ENCODE measurements around the gene NDUFA7.
"Not testable (repeated sequence)": the region's sequence is repeated elsewhere in the genome, so short reads cannot be mapped to it uniquely, and the experiment has no call there.

Gene NDUFA7

GRCh38 chr19:8357007-8357521, 35.9 kb upstream of the NDUFA7 start:
- H3K27me3 ChIP-seq (ENCODE audit: control insufficient read depth, insufficient read depth, low read length), result peaks cover 5% of the 10 kb centered on the region; the same call in 1 of the 2 replicates
- no peak overlapping the region for H3K9ac ChIP-seq (ENCODE audit: low read length)
- H3K4me1 ChIP-seq (ENCODE audit: control insufficient read depth, insufficient read depth, low read length), result peaks cover 5% of the 10 kb centered on the region
- H3K9me3 ChIP-seq (ENCODE audit: control insufficient read depth, insufficient read depth, low read depth, low read length), result peaks cover 3% of the 10 kb centered on the region; the same call in 1 of the 2 replicates
- no peak overlapping the region for H3K4me3 ChIP-seq (ENCODE audit: low read depth, low read length)
- H3K36me3 ChIP-seq (ENCODE audit: control insufficient read depth, insufficient read depth, low read length), result no peaks in the 10 kb centered on the region
- H3K27ac ChIP-seq (ENCODE audit: low read depth, low read length), result no peak overlapping the region

GRCh38 chr19:8355631-8356402, 34.6 kb upstream of the NDUFA7 start:
- no peak overlapping the region for H3K4me3 ChIP-seq (ENCODE audit: low read depth, low read length)

GRCh38 chr19:8352845-8353244, 31.7 kb upstream of the NDUFA7 start:
- not testable (repeated sequence) for H3K36me3 ChIP-seq (ENCODE audit: control insufficient read depth, insufficient read depth, low read length); H3K27ac ChIP-seq (ENCODE audit: low read depth, low read length); H3K4me3 ChIP-seq (ENCODE audit: low read depth, low read length)

More at GRCh38 chr19:8355631-8356402, 34.6 kb upstream of the NDUFA7 start:
- H3K27ac ChIP-seq (ENCODE audit: low read depth, low read length), result no peak overlapping the region
- H3K4me1 ChIP-seq (ENCODE audit: control insufficient read depth, insufficient read depth, low read length), result peaks cover 7% of the 10 kb centered on the region
- H3K9me3 ChIP-seq (ENCODE audit: control insufficient read depth, insufficient read depth, low read depth, low read length), result peaks cover 3% of the 10 kb centered on the region; the same call in 1 of the 2 replicates
- H3K27me3 ChIP-seq (ENCODE audit: control insufficient read depth, insufficient read depth, low read length), result peaks cover 3% of the 10 kb centered on the region; the same call in 1 of the 2 replicates
- H3K9ac ChIP-seq (ENCODE audit: low read length), result no peak overlapping the region
- H3K36me3 ChIP-seq (ENCODE audit: control insufficient read depth, insufficient read depth, low read length), result no peaks in the 10 kb centered on the region

GRCh38 chr19:8352134-8352827, 31.1 kb upstream of the NDUFA7 start:
- Histone ChIP-seq H3K27ac (ENCODE audit: low read depth, low read length) (no peak overlapping the region; the same call in 1 of the 2 replicates), H3K4me1 (ENCODE audit: control insufficient read depth, insufficient read depth, low read length) (peaks cover 7% of the 10 kb centered on the region), H3K9ac (ENCODE audit: low read length) (no peak overlapping the region), H3K4me3 (ENCODE audit: low read depth, low read length) (peak overlapping the region; percentile 37), H3K9me3 (ENCODE audit: control insufficient read depth, insufficient read depth, low read depth, low read length) (peaks cover 3% of the 10 kb centered on the region; the same call in 1 of the 2 replicates), H3K36me3 (ENCODE audit: control insufficient read depth, insufficient read depth, low read length) (no peaks in the 10 kb centered on the region), H3K27me3 (ENCODE audit: control insufficient read depth, insufficient read depth, low read length) (peaks cover 3% of the 10 kb centered on the region; the same call in 1 of the 2 replicates)

More at GRCh38 chr19:8352845-8353244, 31.7 kb upstream of the NDUFA7 start:
- not testable (repeated sequence) for H3K9ac ChIP-seq (ENCODE audit: low read length); H3K9me3 ChIP-seq (ENCODE audit: control insufficient read depth, insufficient read depth, low read depth, low read length); H3K4me1 ChIP-seq (ENCODE audit: control insufficient read depth, insufficient read depth, low read length); H3K27me3 ChIP-seq (ENCODE audit: control insufficient read depth, insufficient read depth, low read length)

GRCh38 chr19:8349629-8350372, 28.6 kb upstream of the NDUFA7 start:
- H3K9ac ChIP-seq (ENCODE audit: low read length); H3K36me3 ChIP-seq (ENCODE audit: control insufficient read depth, insufficient read depth, low read length); H3K4me3 ChIP-seq (ENCODE audit: low read depth, low read length); H3K27ac ChIP-seq (ENCODE audit: low read depth, low read length); H3K4me1 ChIP-seq (ENCODE audit: control insufficient read depth, insufficient read depth, low read length); H3K9me3 ChIP-seq (ENCODE audit: control insufficient read depth, insufficient read depth, low read depth, low read length); H3K27me3 ChIP-seq (ENCODE audit: control insufficient read depth, insufficient read depth, low read length): not testable (repeated sequence)

GRCh38 chr19:8343483-8343844, 22.3 kb upstream of the NDUFA7 start:
- Histone ChIP-seq H3K9ac (ENCODE audit: low read length) (no peak overlapping the region), H3K9me3 (ENCODE audit: control insufficient read depth, insufficient read depth, low read depth, low read length) (no peaks in the 10 kb centered on the region), H3K4me3 (ENCODE audit: low read depth, low read length) (peak overlapping the region; percentile 78; the same call in 1 of the 2 replicates), H3K36me3 (ENCODE audit: control insufficient read depth, insufficient read depth, low read length) (no peaks in the 10 kb centered on the region), H3K27me3 (ENCODE audit: control insufficient read depth, insufficient read depth, low read length) (peaks cover 10% of the 10 kb centered on the region), H3K4me1 (ENCODE audit: control insufficient read depth, insufficient read depth, low read length) (peaks cover 14% of the 10 kb centered on the region; the same call in 1 of the 2 replicates), H3K27ac (ENCODE audit: low read depth, low read length) (no peak overlapping the region)

GRCh38 chr19:8342684-8343482, 21.7 kb upstream of the NDUFA7 start, which contains the start of gene KANK3:
Gene KANK3 (minus strand): TSS chr19:8343262. CDS start chr19:8337828, 5,434 bp downstream.
- Histone ChIP-seq H3K9ac (ENCODE audit: low read length) (peak within 1 kb of the TSS; percentile 49), H3K4me1 (ENCODE audit: control insufficient read depth, insufficient read depth, low read length) (peaks cover 14% of the 10 kb centered on the region; the same call in 1 of the 2 replicates), H3K9me3 (ENCODE audit: control insufficient read depth, insufficient read depth, low read depth, low read length) (no peaks in the 10 kb centered on the region), H3K4me3 (ENCODE audit: low read depth, low read length) (peak within 1 kb of the TSS; percentile 78), H3K27ac (ENCODE audit: low read depth, low read length) (no peak within 1 kb of the TSS), H3K36me3 (ENCODE audit: control insufficient read depth, insufficient read depth, low read length) (no peaks in the 10 kb centered on the region), H3K27me3 (ENCODE audit: control insufficient read depth, insufficient read depth, low read length) (peaks cover 10% of the 10 kb centered on the region)

GRCh38 chr19:8342316-8342683, 21.1 kb upstream of the NDUFA7 start:
- Histone ChIP-seq H3K9me3 (ENCODE audit: control insufficient read depth, insufficient read depth, low read depth, low read length) (no peaks in the 10 kb centered on the region), H3K4me1 (ENCODE audit: control insufficient read depth, insufficient read depth, low read length) (peaks cover 14% of the 10 kb centered on the region; the same call in 1 of the 2 replicates), H3K27me3 (ENCODE audit: control insufficient read depth, insufficient read depth, low read length) (peaks cover 14% of the 10 kb centered on the region), H3K9ac (ENCODE audit: low read length) (peak overlapping the region; percentile 15), H3K27ac (ENCODE audit: low read depth, low read length) (no peak overlapping the region), H3K4me3 (ENCODE audit: low read depth, low read length) (peak overlapping the region; percentile 78), H3K36me3 (ENCODE audit: control insufficient read depth, insufficient read depth, low read length) (no peaks in the 10 kb centered on the region)

GRCh38 chr19:8341504-8341903, 20.3 kb upstream of the NDUFA7 start:
- not testable (repeated sequence) for H3K27ac ChIP-seq (ENCODE audit: low read depth, low read length); H3K9me3 ChIP-seq (ENCODE audit: control insufficient read depth, insufficient read depth, low read depth, low read length); H3K4me3 ChIP-seq (ENCODE audit: low read depth, low read length); H3K36me3 ChIP-seq (ENCODE audit: control insufficient read depth, insufficient read depth, low read length); H3K9ac ChIP-seq (ENCODE audit: low read length)
- Histone ChIP-seq H3K4me1 (ENCODE audit: control insufficient read depth, insufficient read depth, low read length) (peaks cover 14% of the 10 kb centered on the region; the same call in 1 of the 2 replicates), H3K27me3 (ENCODE audit: control insufficient read depth, insufficient read depth, low read length) (peaks cover 17% of the 10 kb centered on the region)
